Measurements from ENCODE around the gene TEKT1.
A peak's percentile ranks its signal among the peaks of the same experiment; 100 is the strongest.
"Not testable (repeated sequence)": the region's sequence is repeated elsewhere in the genome, so short reads cannot be mapped to it uniquely, and the experiment has no call there.

Gene TEKT1

GRCh38 chr17:6816368-6816767 is 15.2 kb downstream of the TEKT1 start:
- not testable (repeated sequence) for DNase-seq (ENCODE audit: low read depth in 3 of 3)

- no peak for DNase-seq (ENCODE audit: low read depth in 3 of 3)
These were observed 15.8 kb downstream of the TEKT1 start for GRCh38 chr17:6815775-6816174.

- DNase-seq (ENCODE audit: low read depth in 3 of 3) = no peak
These were observed 19.2 kb downstream of the TEKT1 start for GRCh38 chr17:6812295-6812694.

- DNase-seq (ENCODE audit: low read depth in 3 of 3) = no peak
These were observed 20.0 kb downstream of the TEKT1 start for GRCh38 chr17:6811510-6811909.

- peak in 1 of 3 experiments; percentile 4 for DNase-seq (ENCODE audit: low read depth in 3 of 3)
These were observed 31.0 kb downstream of the TEKT1 start for GRCh38 chr17:6800422-6801027.

- DNase-seq (ENCODE audit: low read depth in 3 of 3) = no peak
These were observed 31.8 kb downstream of the TEKT1 start for GRCh38 chr17:6799738-6800137.

GRCh38 chr17:6797718-6798351 is 33.7 kb downstream of the TEKT1 start:
- DNase-seq (ENCODE audit: low read depth in 3 of 3) = no peak

GRCh38 chr17:6796887-6797490 is 34.5 kb downstream of the TEKT1 start:
- DNase-seq (ENCODE audit: low read depth in 3 of 3) = no peak

GRCh38 chr17:6796017-6796886 is 35.3 kb downstream of the TEKT1 start:
- DNase-seq (ENCODE audit: low read depth in 3 of 3) = no peak

- DNase-seq (ENCODE audit: low read depth in 3 of 3) = no peak
These were observed 37.6 kb downstream of the TEKT1 start for GRCh38 chr17:6793748-6794493.

- no peak for DNase-seq (ENCODE audit: low read depth in 3 of 3)
These were observed 42.4 kb downstream of the TEKT1 start for GRCh38 chr17:6789146-6789545.

- DNase-seq (ENCODE audit: low read depth in 3 of 3) = no peak
These were observed 44.3 kb downstream of the TEKT1 start for GRCh38 chr17:6787081-6787693.

- no peak for DNase-seq (ENCODE audit: low read depth in 3 of 3)
These were observed 44.9 kb downstream of the TEKT1 start for GRCh38 chr17:6786618-6787017.

GRCh38 chr17:6782244-6782643 is 49.3 kb downstream of the TEKT1 start:
- DNase-seq (ENCODE audit: low read depth in 3 of 3) = no peak

- no peak for DNase-seq (ENCODE audit: low read depth in 3 of 3)
These were observed 50.6 kb downstream of the TEKT1 start for GRCh38 chr17:6780886-6781285.

GRCh38 chr17:6780001-6780400 is 51.5 kb downstream of the TEKT1 start:
- no peak for DNase-seq (ENCODE audit: low read depth in 3 of 3)

GRCh38 chr17:6779411-6779810 is 52.1 kb downstream of the TEKT1 start:
- DNase-seq (ENCODE audit: low read depth in 3 of 3) = no peak

- peak in 1 of 3 experiments; percentile 15 for DNase-seq (ENCODE audit: low read depth in 3 of 3)
These were observed 55.6 kb downstream of the TEKT1 start, which contains the start of gene FBXO39 for GRCh38 chr17:6775871-6776405. Gene FBXO39, plus strand, starts transcription at chr17:6776215. Its CDS starts 3,654 bp downstream, at chr17:6779869.

GRCh38 chr17:6774906-6775305 is 56.6 kb downstream of the TEKT1 start:
- DNase-seq (ENCODE audit: low read depth in 3 of 3) = not testable (repeated sequence)

- DNase-seq (ENCODE audit: low read depth in 3 of 3) = no peak
These were observed 59.5 kb downstream of the TEKT1 start for GRCh38 chr17:6772016-6772415.

- DNase-seq (ENCODE audit: low read depth in 3 of 3) = no peak
These were observed 63.1 kb downstream of the TEKT1 start for GRCh38 chr17:6768447-6768846.
